ENCODE measurements around the gene AP2M1.
A peak's percentile ranks its signal among the peaks of the same experiment; 100 is the strongest.

AP2M1 gene

DNA sequence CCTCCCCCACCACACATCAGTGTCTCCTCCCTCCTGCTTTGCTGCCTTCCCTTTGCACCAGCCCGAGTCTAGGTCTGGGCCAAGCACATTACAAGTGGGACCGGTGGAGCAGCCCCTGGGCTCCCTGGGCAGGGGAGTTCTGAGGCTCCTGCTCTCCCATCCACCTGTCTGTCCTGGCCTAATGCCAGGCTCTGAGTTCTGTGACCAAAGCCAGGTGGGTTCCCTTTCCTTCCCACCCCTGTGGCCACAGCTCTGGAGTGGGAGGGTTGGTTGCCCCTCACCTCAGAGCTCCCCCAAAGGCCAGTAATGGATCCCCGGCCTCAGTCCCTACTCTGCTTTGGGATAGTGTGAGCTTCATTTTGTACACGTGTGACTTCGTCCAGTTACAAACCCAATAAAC, 9.0 kb downstream of the AP2M1 start:
- DNase-seq = no peak

DNA sequence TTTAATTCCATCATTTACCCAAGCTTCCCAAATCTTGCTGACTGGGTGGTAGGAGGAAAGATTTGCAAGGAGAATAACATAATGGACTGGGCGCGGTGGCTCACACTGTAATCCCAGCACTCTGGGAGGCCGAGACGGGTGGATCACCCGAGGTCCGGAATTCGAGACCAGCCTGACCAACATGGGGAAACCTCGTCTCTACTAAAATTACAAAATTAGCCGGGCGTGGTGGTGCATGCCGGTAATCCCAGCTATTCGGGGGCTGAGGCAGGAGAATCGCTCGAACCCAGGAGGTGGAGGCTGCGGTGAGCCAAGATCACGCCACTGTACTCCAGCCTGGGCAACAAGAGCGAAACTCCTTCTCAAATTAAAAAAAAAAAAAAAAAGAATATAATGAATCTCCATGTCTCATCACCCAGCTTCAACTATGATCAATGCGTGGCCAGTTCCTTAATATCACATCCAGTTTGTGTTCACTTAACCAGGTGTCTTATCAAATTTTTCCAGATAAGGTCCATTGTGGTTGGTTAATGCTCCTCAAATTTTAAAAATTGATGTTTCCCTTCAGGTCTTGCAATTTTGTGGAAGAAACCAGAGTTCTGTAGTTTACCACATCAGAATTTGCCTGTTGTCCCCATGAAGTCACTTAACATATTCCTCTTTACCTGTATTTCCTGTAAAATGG, 10.0 kb downstream of the AP2M1 start:
- no peak for DNase-seq

DNA sequence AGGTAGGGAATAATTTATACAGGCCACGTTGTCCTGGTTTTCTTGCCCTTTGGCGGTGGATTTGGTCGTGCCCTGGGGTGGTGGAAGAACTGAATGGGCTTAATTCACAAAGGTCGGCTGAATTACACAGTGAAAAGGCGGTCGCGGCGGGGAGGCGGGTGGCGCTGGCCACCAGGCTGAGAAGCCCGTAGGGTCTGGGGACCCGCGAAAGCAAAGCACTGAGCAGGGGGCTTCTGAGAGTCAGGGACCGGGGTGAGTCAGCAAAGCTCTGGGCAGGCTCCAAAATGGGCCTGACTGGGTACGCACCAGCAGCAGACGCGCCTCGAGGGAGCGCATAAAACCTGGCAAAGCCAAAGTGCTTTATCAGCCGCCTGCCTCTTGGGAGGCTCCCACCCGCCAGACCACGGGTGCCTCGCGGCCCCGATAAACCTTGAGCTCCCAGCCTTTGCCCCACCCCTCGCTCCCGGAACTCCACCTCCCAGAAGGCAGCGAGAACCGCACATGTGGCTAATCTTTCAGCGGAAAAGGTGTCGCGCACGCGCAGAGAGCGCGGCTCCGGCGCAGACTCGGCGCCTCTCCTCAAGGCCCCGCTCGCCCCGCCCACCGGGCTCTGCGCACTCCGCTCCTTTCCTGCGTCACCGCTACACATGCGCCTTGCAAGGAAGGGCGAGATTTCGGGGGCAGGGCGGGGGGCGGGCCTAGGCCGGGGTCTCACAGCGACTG, 11.0 kb downstream of the AP2M1 start:
- DNase-seq = peak; percentile 99

DNA sequence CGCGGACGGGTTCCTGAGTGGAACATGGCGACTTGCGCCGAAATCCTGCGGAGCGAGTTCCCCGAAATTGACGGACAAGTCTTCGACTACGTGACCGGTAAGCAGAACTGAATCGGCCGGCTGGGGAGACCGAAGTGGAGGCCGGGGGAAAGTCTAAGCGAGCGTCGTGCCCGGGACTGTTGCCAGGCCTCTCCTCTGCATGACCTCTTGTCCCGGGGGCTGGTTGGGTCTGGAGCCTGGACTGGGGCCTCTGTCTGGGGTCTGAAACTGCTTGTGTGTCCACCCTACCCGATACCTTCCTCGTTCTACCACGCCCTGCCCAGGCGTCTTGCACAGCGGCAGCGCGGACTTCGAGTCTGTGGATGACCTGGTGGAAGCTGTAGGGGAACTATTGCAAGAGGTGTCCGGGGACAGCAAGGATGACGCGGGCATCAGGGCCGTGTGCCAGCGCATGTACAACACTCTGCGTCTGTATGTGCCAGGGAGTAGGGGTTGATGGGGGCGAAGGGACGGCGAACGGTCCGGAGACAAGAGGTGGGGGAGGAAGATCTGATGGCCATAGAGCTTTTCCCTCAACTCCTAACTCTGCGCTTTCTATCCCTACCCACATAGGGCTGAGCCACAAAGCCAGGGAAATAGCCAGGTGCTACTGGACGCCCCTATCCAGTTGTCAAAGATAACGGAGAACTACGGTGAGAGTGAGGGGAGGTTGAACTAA, 11.7 kb downstream of the AP2M1 start, which contains the start of gene ABCF3:
ABCF3 (plus strand) TSS at position 16 of the 718 bp plus-strand sequence; CDS start at position 25, 9 bp downstream.
- DNase-seq = no peak

DNA sequence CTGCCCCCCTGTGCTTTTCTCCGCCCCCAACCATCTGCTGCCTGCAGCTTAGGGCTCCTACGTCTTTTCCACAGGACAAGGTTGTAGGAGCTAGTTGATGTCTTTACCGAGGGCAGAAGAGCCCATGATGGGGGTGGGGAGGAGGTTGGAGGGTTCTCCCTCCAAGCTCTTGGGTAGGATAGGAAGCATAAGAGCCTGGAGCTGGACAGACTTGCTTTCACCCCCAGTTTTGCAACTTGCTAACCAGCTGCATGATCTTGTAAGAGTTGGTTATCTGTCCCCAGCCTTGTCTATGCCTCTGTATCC, 12.2 kb downstream of the AP2M1 start:
- no peak for DNase-seq

DNA sequence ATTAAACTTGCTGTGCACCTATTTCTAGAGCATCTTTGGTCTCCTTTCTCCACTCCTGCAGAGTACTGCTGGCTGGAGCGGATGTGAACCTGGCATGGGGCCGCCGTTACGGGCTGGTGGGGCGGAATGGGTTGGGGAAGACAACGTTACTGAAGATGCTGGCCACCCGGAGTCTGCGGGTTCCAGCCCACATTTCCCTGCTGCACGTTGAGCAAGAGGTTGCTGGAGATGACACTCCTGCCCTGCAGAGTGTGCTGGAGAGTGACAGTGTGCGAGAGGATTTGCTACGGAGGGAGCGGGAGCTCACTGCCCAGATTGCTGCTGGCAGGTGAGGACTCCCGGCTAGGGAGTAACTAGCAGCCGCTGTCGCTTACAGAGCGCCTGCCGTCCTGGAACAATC, 13.4 kb downstream of the AP2M1 start:
- DNase-seq = no peak

DNA sequence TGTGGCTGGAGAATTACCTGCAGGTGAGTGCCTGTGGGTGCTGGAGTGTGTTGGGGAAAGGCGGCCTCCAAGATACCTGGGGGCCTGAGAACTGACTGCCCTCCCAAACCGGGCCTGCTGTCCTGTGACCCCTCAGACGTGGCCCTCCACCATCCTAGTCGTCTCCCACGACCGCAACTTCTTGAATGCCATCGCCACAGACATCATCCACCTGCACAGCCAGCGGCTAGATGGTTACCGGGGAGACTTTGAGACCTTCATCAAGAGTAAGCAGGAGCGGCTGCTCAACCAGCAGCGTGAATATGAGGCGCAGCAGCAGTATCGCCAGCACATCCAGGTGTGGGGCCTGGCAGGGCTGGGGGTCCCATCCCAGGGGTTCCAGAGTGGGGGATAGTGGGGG, 14.8 kb downstream of the AP2M1 start:
- no peak for DNase-seq

DNA sequence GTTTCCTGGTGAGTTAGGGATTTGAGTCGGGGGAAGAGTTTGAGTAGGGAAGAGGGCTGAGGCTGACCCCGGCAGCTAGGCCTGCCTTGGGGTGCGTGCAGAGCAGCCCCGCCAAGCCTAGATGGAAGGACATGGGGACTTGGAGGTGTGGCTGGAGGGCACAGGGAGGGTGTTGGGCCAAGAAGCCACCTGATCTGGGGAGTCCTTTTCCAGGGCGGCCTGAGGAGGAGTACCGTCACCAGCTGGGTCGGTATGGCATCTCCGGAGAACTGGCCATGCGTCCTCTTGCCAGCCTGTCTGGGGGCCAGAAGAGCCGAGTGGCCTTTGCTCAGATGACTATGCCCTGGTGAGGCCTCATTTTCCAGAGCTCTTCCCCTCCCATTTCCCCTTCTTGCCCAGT, 18.2 kb downstream of the AP2M1 start:
- no peak for DNase-seq

DNA sequence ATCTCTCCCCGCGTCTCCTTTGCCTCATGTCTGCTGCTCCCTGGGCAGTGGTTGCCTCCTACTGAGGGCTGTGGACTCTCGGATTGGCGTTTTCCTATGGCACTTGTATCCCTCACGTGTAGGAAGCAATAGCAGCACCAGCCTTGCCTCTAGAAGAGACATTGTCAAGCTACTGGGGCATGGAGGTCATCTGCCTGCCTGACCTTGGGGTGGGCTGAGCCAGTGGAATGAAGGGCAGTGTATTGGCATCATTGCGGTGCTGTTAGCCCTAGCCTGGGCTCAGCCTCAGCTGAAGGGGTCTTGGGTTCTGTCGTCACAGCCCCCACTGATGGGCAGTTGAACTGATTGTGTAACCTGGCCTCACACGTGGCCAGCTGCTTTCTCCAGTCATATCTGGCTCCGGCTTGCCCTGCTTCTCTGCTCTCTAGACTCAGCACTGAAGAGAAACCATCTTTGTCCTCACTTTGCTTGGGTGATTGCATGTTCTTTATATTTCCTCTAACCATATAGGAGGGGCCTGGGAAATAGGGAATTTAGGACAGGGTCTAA, 19.4 kb downstream of the AP2M1 start:
- DNase-seq = no peak

DNA sequence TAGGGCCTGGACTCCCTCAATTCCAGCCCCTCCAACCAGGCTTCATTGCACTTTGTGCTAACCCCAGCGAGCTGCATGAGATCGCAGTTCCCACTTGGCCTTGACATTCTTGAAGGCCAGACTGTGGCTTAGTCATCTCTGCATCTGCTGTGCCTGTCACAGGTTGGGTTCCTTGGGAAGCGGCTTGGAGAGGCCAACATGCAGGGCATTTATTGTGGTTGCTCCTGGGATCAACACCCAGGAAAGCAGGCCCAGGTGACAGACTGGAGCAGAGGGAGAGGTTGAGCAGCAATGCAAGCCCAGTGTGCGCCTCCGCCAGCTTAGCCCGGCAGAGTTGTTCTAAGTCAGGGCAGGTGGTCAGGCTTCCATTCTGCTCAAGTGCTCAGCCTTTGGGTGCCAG, 21.9 kb downstream of the AP2M1 start:
- DNase-seq = no peak

DNA sequence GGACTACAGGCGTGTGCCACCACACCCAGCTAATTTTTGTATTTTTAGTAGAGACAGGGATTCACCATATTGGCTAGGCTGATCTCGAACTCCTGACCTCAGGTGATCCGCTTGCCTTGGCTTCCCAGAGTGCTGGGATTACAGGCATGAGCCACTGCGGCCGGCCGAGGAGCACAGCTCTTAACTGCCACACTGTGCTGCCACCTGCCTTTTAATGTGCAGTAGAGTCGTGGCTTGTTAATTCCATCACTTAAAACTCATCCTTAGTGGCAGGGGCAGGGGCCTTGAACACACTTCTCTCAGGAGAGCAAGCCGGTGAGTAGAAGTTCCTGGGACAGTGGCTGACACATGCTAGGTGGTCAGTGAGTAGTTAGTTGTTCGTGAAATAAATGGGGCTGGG, 23.9 kb downstream of the AP2M1 start:
- no peak for DNase-seq

DNA sequence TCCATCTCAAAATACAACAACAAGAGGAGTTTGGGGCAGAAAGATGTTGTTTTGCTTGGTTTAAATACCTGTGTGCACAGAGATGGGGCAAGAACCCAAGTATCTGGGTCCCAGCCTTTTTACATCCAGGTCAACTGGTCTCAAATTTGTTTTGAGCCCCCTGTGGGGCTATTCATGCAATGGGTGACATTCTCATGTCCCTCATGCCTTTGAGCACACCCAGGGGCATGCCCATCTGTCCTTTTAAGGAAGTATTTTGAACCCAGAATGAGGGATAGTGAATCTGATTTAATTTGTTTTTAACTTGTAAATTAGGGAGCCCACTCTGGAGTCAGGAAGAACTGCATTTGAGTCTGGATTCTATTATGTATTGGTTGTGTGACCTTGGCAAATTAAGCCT, 26.2 kb downstream of the AP2M1 start:
- no peak for DNase-seq

DNA sequence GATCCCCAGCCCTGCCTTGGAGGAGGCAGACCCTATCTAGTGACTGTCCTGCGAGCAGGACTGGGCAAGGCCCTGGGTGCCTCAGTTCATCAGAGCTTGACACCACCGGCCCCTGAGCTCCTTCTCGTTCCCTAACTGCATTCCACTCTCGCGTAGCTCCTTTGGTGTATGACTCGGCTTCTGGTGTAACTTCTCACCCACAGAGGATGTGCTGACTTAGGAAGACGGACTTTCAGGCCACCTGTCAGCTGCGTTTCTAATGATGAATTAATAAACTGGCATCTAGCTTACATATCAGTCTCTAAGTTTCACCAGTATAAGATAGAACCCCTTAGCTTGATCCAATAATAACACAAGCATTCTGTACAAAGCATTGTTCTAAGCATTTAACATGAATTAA, 28.9 kb downstream of the AP2M1 start:
- DNase-seq = no peak

DNA sequence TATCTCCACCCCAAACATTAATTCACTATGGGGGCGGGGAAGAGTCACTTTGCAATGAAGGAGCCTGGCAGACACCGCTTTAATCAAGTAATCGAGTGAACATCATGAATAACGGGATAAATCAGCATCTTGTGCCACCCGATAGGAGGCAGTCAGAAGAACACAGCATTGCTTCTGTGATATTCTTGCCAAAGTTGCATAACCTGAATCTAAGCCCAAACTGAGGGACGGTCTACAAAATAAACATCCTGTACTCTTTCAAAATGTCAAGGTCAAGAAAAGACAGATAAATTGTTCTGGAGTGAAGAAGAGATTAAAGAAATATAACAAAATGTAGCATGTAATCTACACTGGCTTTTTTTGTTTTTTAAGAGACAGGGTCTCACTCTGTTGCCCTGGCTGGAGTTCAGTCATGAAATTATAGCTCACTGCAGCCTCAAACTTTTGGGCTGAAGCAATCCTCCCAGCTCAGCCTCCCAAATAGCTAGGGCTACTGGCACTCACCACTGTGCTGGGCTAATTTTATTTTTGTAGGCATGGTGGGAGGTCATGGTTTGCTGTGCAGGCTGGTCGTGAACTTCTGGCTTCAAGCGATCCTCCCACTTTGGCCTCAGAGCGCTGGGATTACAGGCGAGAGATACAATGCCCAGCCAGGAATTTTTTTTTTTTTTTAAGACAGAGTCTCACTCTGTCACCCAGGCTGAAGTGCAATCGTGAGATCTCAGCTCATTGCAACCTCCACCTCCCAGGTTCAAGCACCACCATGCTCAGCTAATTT, 34.7 kb downstream of the AP2M1 start:
- DNase-seq = no peak

DNA sequence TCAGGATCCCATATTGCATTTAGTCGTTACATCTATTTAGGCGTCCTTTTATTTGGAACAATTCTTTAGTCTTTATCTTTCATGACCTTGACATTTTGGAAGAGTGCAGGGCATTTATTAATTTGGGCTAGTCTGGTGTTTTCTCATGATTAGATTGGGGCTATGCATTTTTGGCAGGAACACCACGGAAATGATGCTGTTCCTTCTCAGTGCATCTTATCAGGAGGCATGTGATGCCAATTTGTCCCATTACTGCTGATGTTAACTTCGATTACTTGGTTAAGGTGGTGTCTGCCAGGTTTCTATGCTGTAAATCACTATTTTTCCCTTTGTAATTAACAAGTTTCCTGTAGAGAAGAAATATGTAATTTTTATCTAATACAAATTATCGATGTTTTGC, 36.6 kb downstream of the AP2M1 start:
- DNase-seq = no peak

DNA sequence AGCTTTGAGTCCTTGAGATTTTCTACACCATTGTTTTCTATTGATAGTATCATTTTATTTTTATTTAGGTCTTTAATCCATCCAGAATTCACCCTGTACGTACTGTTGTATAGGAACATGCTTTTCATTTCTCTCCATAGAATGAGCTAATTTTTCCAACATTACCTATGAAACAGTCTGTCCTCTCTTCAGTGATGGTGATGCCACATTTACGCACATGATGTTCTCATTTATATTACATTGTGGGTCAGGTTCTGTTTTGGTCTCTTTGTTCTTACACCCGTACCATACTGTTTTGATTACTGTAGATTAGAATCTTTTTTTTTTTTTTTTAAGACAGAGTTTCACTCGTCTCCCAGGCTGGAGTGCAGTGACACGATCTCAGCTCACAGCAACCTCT, 37.1 kb downstream of the AP2M1 start:
- no peak for DNase-seq

DNA sequence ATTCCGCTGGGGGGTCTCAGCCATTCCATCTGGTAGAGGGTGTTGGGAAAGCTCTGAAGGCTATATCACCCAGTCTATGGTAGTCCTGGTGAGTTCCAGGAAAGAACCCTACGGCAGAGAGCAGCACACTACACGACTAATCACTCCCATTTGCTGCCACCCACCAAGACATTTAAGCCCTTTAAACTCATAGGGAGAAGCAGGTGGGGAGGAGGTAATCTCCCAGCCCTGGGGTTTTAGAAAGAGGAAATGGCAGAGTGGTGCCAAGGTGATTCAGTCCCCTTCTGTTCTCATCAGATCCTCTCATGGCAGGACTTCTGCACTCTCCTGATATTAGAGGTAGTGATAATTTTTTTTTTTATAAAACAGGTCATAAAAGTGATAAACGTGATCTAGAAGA, 44.2 kb downstream of the AP2M1 start:
- DNase-seq = no peak

DNA sequence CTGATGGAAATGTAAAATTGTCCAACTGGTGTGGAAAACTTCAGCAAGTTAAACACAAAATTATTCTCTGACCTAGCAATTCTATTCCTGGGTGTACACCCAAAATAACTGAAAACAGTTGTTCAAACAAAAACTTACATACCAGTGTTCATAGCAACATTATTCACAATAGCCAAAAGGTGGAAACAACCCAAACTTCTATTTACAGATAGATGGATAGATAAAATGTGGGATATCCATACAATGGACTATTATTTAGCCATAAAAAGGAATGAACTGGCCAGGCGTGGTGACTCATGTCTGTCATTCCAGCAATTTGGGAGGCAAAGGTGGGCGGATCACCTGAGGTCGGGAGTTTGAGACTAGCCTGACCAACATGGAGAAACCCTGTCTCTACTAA, 47.9 kb downstream of the AP2M1 start:
- DNase-seq = no peak

DNA sequence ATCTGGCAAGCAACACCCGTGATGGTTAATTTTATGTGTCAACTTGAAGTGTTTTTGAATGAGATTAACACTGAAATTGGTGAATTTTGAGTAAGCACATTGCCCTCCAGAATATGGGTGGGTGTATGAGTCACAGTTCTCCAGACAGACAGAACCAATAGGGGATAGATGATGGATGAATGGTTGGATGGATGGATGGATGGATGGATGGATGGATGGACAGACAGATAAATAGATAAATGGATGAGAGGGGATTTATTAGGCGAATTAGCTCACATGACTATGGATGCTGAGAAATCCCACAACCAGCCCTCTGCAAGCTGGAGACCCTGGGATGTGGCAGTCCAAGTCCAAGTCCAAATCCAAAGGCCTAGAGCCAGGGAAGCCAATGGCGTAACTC, 49.3 kb downstream of the AP2M1 start:
- no peak for DNase-seq

DNA sequence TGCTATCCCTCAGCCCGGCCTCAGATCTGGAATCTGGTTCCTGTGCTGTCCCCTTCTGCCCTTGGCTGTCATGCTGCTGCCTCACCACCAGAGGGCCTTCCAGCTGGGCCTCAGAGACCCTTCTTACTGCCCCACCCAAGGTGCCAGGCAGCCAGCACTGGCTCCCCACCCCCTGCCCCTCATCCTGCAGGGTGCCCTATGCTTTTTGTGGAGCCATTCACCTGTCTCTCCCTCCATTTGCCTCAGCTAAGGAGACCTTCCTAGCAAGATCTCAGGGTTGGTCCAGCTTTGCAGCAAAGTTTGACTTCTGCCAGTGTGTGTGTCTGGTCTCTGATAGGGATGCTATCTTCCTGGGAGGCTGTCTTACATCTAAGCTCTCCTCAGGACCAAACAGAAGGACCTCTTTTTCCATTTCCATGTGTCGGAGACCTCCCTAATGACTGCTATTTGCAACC, 52.9 kb downstream of the AP2M1 start:
- peak; percentile 62 for DNase-seq

DNA sequence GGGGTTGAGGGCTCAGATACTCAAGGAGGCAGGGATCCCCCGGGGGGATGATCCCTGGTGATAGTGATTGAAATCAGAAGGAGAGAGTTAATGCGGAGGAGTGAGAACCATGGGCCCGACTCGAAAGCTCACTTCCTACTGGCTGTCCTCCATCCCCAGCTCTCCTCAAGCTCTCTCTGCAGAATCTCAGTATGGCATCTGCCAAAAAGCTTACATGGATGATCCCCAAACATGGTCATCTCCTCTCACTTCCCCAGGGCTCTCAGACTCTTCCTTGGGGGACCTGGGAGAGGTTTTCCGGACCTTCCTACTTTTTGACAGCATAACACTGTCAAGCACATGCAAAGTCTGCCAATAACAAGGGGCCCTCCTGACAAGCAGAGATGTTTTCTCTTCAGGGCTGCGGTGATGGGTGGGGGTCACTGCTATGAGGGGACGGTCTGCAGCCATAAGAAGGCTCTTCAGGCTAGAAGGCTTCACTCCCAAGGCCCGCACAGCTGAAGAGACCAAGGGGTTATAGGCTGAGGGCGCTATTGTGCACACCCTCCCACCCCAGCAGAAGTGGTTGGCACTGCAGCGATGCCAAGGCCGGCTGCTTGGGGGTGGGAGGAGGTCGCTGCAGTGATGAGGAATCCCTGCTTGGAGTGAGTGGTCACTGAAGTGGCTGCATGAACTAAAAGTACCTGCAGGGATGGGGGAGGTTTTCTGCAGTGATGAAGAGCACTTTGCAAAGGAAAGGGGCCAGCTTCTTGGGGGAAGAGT, 53.9 kb downstream of the AP2M1 start:
- no peak for DNase-seq

DNA sequence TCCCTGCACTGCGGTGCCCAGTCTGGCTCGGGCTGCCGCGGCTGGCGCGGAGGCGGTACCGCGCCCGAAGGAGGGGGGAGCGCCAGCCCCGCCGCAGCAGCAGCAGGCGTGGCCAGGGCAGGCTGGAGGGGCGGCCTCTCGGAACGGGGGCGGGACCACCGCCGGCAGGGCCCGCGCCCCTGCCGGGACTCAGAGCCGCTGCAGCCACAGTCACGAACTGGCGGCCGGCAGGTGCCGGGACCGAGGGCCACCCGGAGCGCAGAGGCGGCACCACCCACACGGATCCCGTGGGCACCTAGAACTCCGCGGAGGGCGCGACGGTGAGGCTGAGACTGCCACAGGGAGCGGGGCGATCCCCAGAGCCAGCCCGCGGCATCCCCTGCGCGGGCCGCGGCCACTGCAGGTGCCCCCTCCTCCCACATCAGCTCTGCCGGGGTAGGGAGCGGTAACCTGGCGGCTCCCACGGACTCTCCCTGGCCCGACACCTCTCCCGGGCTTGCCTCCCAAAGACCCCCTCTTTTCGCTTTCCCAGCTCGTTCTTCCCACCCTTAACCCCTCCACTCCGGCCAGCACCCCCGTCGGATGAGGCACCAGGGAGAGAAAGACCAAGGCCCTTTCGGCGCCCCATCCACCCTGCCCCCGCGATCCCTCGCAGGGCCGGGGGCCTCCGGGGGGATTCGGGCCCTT, 54.9 kb downstream of the AP2M1 start, which contains the start of gene VWA5B2:
VWA5B2 (plus strand) TSS at position 192 of the 687 bp plus-strand sequence. CDS start 944 bp downstream, outside the sequence.
- peak; percentile 80 for DNase-seq
